SU-DHL-6 (cell line): ENCODE measurements around the gene SDK2.

Source experiments
- H2AFZ ChIP-seq: fragments of 200-600 bp; sonication (generic); 2 replicates; pipeline ENCODE4 v1.6.1; 2014; ENCODE audit warnings: low read depth, mild to moderate bottlenecking, moderate library complexity, mixed read lengths, antibody characterized with exemption, low read length; ENCODE audit not compliant: severe bottlenecking
- H3F3A ChIP-seq: fragments of 200-600 bp; shearing (Covaris generic); 2 replicates; pipeline ENCODE4 v1.6.0; 2016; ENCODE audit warnings: antibody characterized with exemption, mild to moderate bottlenecking; ENCODE audit not compliant: insufficient read depth
- H3K27ac ChIP-seq: fragments of 200-600 bp; sonication (generic); 2 replicates; pipeline ENCODE4 v1.5.1; 2016; ENCODE audit warnings: low read depth, mild to moderate bottlenecking, low read length, moderate library complexity, mixed read lengths
- H3K27me3 ChIP-seq: fragments of 200-600 bp; sonication (generic), shearing (Covaris generic); 2 replicates; pipeline ENCODE4 v1.6.0; 2014; ENCODE audit warnings: mild to moderate bottlenecking, low read length
- H3K36me3 ChIP-seq: fragments of 200-600 bp; sonication (generic); 2 replicates; pipeline ENCODE4 v1.6.1; 2014; ENCODE audit warnings: mild to moderate bottlenecking, low read length, mixed read lengths
- H3K4me2 ChIP-seq: fragments of 300-600, 200-600 bp; shearing (Covaris generic), sonication (generic); 2 replicates; pipeline ENCODE4 v1.6.0; 2014; ENCODE audit warnings: low read length, low read depth, mild to moderate bottlenecking; ENCODE audit not compliant: poor library complexity, severe bottlenecking
- H3K4me3 ChIP-seq: fragments of 200-600 bp; sonication (generic); 2 replicates; pipeline ENCODE4 v1.5.1; 2014; ENCODE audit warnings: antibody characterized with exemption, low read length, mild to moderate bottlenecking, mixed read lengths; ENCODE audit not compliant: insufficient read depth, poor library complexity, severe bottlenecking
- H3K79me2 ChIP-seq: fragments of 200-600 bp; sonication (generic); 2 replicates; pipeline ENCODE4 v1.6.1; 2014; ENCODE audit warnings: mild to moderate bottlenecking, low read length, moderate library complexity; ENCODE audit not compliant: insufficient read depth
- H3K9ac ChIP-seq: fragments of 200-600 bp; sonication (generic); 2 replicates; pipeline ENCODE4 v1.7.0; 2014; ENCODE audit warnings: mild to moderate bottlenecking, low read length
- H3K9me2 ChIP-seq: fragments of 200-600 bp; sonication (generic); replicated peaks from 2 replicates; pipeline ENCODE4 v1.6.1; 2014; ENCODE audit warnings: low read length; ENCODE audit not compliant: insufficient read depth
- H3K9me3 ChIP-seq: fragments of 200-600 bp; sonication (generic); 2 replicates; pipeline ENCODE4 v1.6.1; 2014; ENCODE audit warnings: low read length, mixed read lengths; ENCODE audit not compliant: insufficient read depth
- H4K20me1 ChIP-seq: fragments of 200-600 bp; sonication (generic); 2 replicates; pipeline ENCODE4 v1.6.1; 2014; ENCODE audit warnings: low read depth, mild to moderate bottlenecking, antibody characterized with exemption, low read length, moderate library complexity, mixed read lengths
- EZH2phosphoT487 ChIP-seq: fragments of 200-600 bp; sonication (generic), shearing (Covaris generic); conservative IDR thresholded peaks from 2 replicates; pipeline ENCODE4 v1.6.1; 2018; ENCODE audit warnings: mild to moderate bottlenecking, antibody characterized with exemption, low read length, moderate library complexity, mixed read lengths
- TF ChIP-seq, protein P1 (sequence below): fragments of 200-600 bp; sonication (generic); IDR thresholded peaks from one replicate; pipeline ENCODE4 v1.5.1; 2017; ENCODE audit warnings: antibody characterized with exemption, mild to moderate bottlenecking, low read length, moderate library complexity; ENCODE audit not compliant: insufficient read depth, poor library complexity, severe bottlenecking

The SDK2 gene

DNA sequence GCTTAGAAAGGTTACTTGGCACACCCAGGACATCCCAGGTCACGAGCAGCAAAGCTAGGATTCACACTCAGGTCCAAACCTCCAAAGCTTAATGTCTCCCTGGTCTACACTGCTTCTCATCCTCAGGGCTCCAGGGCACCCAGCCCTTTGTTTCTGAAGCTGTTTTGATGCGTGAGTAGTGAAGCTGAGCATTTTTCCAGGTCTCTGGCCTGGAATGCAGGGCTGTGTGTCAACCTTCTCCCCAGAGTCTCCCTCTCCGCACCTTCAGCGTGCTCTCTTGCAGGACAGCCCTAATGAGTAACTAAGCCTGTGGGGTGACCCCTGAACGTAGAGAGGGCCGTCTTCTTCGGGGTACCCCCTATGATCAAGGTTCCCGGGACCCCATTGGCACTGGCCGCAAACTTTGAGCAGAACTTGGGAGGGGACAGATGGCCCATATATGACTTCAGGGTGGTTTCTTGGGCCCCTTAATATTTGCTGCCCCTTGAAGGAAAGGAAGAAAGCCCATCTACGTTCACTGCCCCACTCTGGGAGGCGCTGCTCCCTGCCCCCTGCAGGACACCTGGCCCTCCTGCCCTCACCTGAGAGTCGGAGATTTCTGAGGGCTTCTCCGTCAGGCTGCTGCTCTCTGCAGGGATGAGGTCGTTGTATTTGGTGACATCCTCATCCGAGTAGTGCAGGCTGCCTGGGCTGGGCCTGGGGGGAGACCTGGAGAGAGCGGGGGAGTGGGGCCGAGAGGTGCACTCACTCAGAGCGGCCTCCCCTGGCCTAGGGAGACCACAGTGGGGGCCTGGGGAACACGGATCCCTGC lies 296.0 kb downstream of the SDK2 start:
- Histone ChIP-seq H3K4me2 (no peak overlapping the region), H3K27me3 (no peaks in the 10 kb centered on the region), H3K9ac (no peak overlapping the region), H4K20me1 (no peaks in the 10 kb centered on the region), H3K9me2 (no peaks in the 10 kb centered on the region), H3K9me3 (no peaks in the 10 kb centered on the region), H3K79me2 (no peaks in the 10 kb centered on the region), H3K36me3 (no peaks in the 10 kb centered on the region), H3F3A (no peaks in the 10 kb centered on the region), H3K4me3 (no peak overlapping the region), H2AFZ (no peak overlapping the region), H3K27ac (no peak overlapping the region)
- TF ChIP-seq EZH2phosphoT487 = no peak
- TF ChIP-seq, protein P1, sequence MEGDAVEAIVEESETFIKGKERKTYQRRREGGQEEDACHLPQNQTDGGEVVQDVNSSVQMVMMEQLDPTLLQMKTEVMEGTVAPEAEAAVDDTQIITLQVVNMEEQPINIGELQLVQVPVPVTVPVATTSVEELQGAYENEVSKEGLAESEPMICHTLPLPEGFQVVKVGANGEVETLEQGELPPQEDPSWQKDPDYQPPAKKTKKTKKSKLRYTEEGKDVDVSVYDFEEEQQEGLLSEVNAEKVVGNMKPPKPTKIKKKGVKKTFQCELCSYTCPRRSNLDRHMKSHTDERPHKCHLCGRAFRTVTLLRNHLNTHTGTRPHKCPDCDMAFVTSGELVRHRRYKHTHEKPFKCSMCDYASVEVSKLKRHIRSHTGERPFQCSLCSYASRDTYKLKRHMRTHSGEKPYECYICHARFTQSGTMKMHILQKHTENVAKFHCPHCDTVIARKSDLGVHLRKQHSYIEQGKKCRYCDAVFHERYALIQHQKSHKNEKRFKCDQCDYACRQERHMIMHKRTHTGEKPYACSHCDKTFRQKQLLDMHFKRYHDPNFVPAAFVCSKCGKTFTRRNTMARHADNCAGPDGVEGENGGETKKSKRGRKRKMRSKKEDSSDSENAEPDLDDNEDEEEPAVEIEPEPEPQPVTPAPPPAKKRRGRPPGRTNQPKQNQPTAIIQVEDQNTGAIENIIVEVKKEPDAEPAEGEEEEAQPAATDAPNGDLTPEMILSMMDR = no peak

DNA sequence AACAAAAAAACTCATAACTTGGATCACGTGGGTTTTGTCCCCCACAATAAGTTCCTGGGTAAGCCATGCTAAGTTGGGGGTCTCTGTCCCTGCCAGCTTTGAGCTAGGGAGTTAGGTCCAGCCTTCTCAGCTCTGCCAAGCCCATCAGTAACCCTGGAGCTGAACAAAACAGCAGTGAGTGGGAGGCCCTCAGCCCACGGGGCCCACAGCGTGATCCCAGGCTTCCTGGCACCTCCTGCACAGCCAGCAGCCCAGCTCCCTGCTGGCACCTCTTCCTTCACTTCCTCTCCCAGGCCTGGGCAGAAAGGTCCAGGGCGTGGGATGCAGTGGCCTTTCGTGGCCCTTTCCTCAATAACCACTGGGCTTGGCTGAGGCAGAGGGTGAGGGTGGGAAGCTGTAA lies 296.9 kb downstream of the SDK2 start:
- Histone ChIP-seq H4K20me1 (no peaks in the 10 kb centered on the region), H3K27me3 (no peaks in the 10 kb centered on the region), H3K27ac (no peak overlapping the region), H3K36me3 (no peaks in the 10 kb centered on the region), H2AFZ (no peak overlapping the region), H3K79me2 (no peaks in the 10 kb centered on the region), H3K9ac (no peak overlapping the region), H3K4me3 (no peak overlapping the region), H3F3A (no peaks in the 10 kb centered on the region), H3K4me2 (no peak overlapping the region), H3K9me3 (no peaks in the 10 kb centered on the region), H3K9me2 (no peaks in the 10 kb centered on the region)
- TF ChIP-seq EZH2phosphoT487 = no peak
- TF ChIP-seq, protein P1 = no peak

DNA sequence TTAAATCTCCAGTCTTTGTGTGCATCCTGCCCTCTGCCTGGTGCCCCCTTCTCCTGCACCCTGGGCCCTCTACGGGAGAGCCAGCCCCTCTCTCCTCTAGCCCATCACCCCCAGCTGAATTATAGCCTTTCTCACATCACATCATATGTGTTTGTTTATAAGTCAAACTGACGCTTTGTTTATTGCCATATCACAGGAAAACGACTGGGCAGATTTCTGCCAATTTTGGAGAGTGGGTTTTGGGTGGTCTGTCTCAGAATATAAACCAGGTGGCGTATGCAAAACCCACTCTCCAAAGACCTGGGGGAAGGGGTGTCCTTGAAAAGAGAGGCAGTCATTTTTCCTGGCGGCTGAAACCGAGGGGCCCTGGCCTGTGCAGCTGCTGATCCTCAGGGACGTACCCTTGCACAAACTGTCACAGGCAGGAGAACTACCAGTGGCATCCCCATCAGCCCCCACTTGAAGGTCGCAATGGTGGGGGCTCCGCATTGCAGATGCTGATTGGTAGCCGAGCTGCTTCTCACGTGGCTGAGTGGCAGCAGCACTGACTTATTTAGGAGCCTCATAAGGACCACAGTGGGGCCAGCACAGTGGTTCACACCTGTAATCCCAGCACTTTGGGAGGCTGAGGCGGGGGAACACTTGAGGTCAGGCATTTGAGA lies 297.6 kb downstream of the SDK2 start:
- Histone ChIP-seq H4K20me1 (no peaks in the 10 kb centered on the region), H3K27me3 (no peaks in the 10 kb centered on the region), H3K9me2 (no peaks in the 10 kb centered on the region), H3K9ac (no peak overlapping the region), H3K36me3 (no peaks in the 10 kb centered on the region), H3K9me3 (no peaks in the 10 kb centered on the region), H2AFZ (no peak overlapping the region), H3K79me2 (no peaks in the 10 kb centered on the region), H3K4me3 (no peak overlapping the region), H3K27ac (no peak overlapping the region), H3F3A (no peaks in the 10 kb centered on the region), H3K4me2 (no peak overlapping the region)
- TF ChIP-seq, protein P1 = no peak
- TF ChIP-seq EZH2phosphoT487 = no peak
